Vagina (tissue), 2 donors: ENCODE results near the gene AIMP2. TPM values are rescaled to one million over a fixed set of nuclear protein-coding genes. Genes with fewer than 3 reads are reported as not detected.

Source experiments
- DNase-seq, 2 donors: peaks; one replicate each; pipeline ENCODE4 v3.0.0-alpha.2; 2017; ENCODE audit errors: extremely low spot score in 2 of 2
- H3K27ac ChIP-seq: fragments of 200-600 bp; sonication (generic); one replicate; pipeline ENCODE4 v1.5.1; 2019
- H3K27me3 ChIP-seq: fragments of 200-600 bp; sonication (generic); one replicate; pipeline ENCODE4 v1.5.1; 2019
- H3K36me3 ChIP-seq, 2 donors: fragments of 200-600 bp; sonication (generic); one replicate each; pipeline ENCODE4 v1.5.1; 2017 to 2019
- H3K4me1 ChIP-seq: fragments of 200-600 bp; sonication (generic); one replicate; pipeline ENCODE4 v1.5.1; 2019
- H3K4me3 ChIP-seq, 2 donors: fragments of 200-600 bp; sonication (generic); 1 replicate in 1 of 2; 2 replicates in 1 of 2; pipeline ENCODE4 v1.5.1; 2016 to 2019
- H3K9me3 ChIP-seq: fragments of 200-600 bp; sonication (generic); one replicate; pipeline ENCODE4 v1.5.1; 2019
- POLR2A ChIP-seq, 2 donors: fragments of 450-650 bp; IDR thresholded peaks; one replicate each; pipeline ENCODE4 v1.6.1; 2017; ENCODE audit warnings: antibody characterized with exemption in 2 of 2, mild to moderate bottlenecking in 2 of 2, moderate library complexity in 2 of 2
- POLR2AphosphoS5 ChIP-seq, 2 donors: sonication (generic); formaldehyde crosslinking; IDR thresholded peaks; one replicate each; pipeline ENCODE4 v1.9.0; 2017; ENCODE audit warnings: antibody characterized with exemption in 2 of 2, mild to moderate bottlenecking in 2 of 2, low read depth in 1 of 2; ENCODE audit not compliant: insufficient read depth in 1 of 2
- intact Hi-C: fragments of 100-400 bp; cut with DNase I; formaldehyde crosslinking; loops from one replicate; pipeline ENCODE4 v1.15.1; 2023
- total RNA-seq: library from RNA; depleted of rRNA; stranded (reverse); fragments of >200 nt; gene quantifications from one replicate; pipeline ENCODE4 v1.2.3, GENCODE V29; 2016
- TF ChIP-seq, protein P1 (sequence below), 3 experiments: fragments of 450-650 bp in 2 of 3; fragments of 200-600 bp in 1 of 3; sonication (generic) in 1 of 3; IDR thresholded peaks; one replicate each; pipeline ENCODE4 v1.5.1; 2017 to 2019; ENCODE audit warnings: antibody characterized with exemption in 3 of 3, mild to moderate bottlenecking in 2 of 3, moderate library complexity in 2 of 3

AIMP2 gene
- total RNA-seq, 1 donor from 2014 or later, result 38.1 TPM

DNA sequence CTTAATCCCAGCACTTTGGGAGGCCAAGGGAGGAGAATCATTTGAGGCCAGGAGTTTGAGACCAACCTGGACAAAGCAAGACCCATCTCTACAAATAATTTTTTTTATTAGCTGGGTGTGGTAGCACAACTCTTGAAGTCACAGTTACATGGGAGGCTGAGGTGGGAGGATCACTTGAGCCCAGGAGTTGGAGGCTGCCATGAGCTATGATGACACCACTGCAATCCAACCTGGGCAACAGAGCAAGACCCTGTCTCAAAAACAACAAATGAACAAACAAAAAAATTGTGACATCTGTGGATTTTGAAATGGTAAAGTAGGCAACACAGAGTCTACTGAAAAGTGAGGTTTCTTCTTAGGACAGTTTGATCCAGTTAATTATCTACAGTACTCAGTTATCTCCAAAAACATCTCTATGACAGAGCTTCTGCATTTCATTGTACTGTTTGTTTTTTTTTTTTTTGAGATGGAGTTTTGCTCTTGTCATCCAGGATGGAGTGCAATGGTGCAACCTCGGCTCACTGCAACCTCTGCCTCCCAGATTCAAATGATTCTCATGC lies 18.8 kb downstream of the AIMP2 start:
- TF ChIP-seq POLR2AphosphoS5 (IDR thresholded peaks at IDR 0.05; ENCODE audit: insufficient read depth in 1 of 2, low read depth in 1 of 2), result no peak
- no peak for DNase-seq
- no peak overlapping the region for H3K27ac ChIP-seq
- H3K27me3 ChIP-seq, result no peaks in the 10 kb centered on the region
- H3K9me3 ChIP-seq, result no peaks in the 10 kb centered on the region
- intact Hi-C loops, result no loop called here
- no peak overlapping the region for H3K4me3 ChIP-seq
- H3K4me1 ChIP-seq, result no peaks in the 10 kb centered on the region
- peaks cover 7 to 55% of the 10 kb centered on the region in 2 donors for H3K36me3 ChIP-seq

DNA sequence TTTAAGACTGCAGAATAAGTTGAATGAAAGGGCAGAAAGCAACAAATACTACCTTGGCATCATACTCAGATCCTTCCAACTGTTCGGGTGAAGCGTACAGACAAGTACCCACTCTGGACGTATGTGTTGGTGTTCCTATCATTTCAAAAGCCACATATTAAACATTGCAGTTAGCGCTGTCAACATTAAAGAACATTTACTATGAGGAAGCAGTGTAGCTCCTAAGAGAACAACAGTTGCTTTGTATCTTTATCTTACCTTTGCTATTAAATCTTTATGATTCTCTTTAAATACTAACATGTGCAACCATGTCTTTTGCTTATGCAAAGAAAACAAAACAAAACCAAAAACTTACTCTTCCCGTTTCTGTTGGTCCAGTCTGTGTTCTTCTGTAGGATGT lies 19.5 kb downstream of the AIMP2 start:
- no peak for DNase-seq
- Histone ChIP-seq H3K27me3 (no peaks in the 10 kb centered on the region), H3K4me3 (no peak overlapping the region), H3K9me3 (no peaks in the 10 kb centered on the region), H3K4me1 (no peaks in the 10 kb centered on the region), H3K36me3 (peaks cover under 1 to 53% of the 10 kb centered on the region in 2 donors), H3K27ac (no peak overlapping the region)
- intact Hi-C loops, result no loop called here
- TF ChIP-seq POLR2AphosphoS5 (IDR thresholded peaks at IDR 0.05; ENCODE audit: insufficient read depth in 1 of 2, low read depth in 1 of 2) (no peak), POLR2A (IDR thresholded peaks at IDR 0.05) (no peak)
- TF ChIP-seq, protein P1, sequence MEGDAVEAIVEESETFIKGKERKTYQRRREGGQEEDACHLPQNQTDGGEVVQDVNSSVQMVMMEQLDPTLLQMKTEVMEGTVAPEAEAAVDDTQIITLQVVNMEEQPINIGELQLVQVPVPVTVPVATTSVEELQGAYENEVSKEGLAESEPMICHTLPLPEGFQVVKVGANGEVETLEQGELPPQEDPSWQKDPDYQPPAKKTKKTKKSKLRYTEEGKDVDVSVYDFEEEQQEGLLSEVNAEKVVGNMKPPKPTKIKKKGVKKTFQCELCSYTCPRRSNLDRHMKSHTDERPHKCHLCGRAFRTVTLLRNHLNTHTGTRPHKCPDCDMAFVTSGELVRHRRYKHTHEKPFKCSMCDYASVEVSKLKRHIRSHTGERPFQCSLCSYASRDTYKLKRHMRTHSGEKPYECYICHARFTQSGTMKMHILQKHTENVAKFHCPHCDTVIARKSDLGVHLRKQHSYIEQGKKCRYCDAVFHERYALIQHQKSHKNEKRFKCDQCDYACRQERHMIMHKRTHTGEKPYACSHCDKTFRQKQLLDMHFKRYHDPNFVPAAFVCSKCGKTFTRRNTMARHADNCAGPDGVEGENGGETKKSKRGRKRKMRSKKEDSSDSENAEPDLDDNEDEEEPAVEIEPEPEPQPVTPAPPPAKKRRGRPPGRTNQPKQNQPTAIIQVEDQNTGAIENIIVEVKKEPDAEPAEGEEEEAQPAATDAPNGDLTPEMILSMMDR (IDR thresholded peaks at IDR 0.05), result no peak

DNA sequence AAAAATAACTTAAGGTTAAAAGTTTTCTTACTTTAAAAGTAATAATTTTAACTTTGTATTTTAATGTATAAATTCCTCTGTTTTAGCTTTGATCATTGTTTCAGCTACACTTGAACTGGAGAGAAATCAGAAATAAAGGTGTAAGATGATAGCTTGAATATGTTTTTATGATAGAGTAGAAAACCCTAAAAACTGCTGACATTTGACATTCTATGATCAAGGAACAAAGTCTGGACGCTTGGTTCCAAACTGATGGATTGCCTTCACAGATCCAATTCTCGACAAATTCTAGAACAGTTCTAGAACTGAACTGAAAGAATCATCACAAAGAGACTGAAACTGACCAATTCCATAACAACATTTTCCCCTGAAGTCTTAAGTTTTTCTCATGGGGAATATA lies 21.9 kb downstream of the AIMP2 start, which contains the start of gene ANKRD61:
TSS of gene ANKRD61 (plus strand) at position 389 of the 400 bp plus-strand sequence. CDS start at position 389, 0 bp downstream.
- intact Hi-C loops, result no loop called here

DNA sequence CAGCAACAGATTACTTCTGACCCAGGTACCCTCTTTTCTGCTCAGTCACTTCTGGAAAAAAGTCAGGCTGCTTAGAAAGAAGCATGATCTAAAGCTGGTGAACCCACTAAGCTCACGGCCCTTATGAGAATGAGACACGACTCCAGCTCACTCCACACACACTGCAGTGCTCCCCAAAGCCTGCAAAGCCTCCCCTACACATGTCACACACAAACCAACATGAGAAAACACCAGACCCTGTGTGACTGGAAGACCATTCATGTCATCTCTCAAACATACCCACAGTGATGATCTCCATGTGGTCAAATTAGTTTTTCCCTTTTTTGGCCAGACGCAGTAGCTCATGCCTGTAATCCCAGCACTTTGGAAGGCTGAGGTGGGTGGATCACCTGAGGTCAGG lies 22.5 kb downstream of the AIMP2 start:
- intact Hi-C loops, result no loop called here
- no peak for DNase-seq
- Histone ChIP-seq H3K36me3 (peaks cover 0 to 59% of the 10 kb centered on the region in 2 donors), H3K9me3 (no peaks in the 10 kb centered on the region), H3K27me3 (no peaks in the 10 kb centered on the region), H3K27ac (no peak overlapping the region), H3K4me1 (no peaks in the 10 kb centered on the region), H3K4me3 (no peak overlapping the region)
- TF ChIP-seq, protein P1 (IDR thresholded peaks at IDR 0.05), result no peak
- TF ChIP-seq POLR2A (IDR thresholded peaks at IDR 0.05) (no peak), POLR2AphosphoS5 (IDR thresholded peaks at IDR 0.05; ENCODE audit: insufficient read depth in 1 of 2, low read depth in 1 of 2) (no peak)

More for the DNA sequence above, 21.9 kb downstream of the AIMP2 start, which contains the start of gene ANKRD61:
- no peaks in the 10 kb centered on the region for H3K4me1 ChIP-seq
- no peak within 1 kb of the TSS for H3K27ac ChIP-seq
- H3K36me3 ChIP-seq, result peaks cover 0 to 61% of the 10 kb centered on the region in 2 donors
- no peak for DNase-seq
- no peak for TF ChIP-seq POLR2AphosphoS5 (IDR thresholded peaks at IDR 0.05; ENCODE audit: insufficient read depth in 1 of 2, low read depth in 1 of 2)
- TF ChIP-seq, protein P1 (IDR thresholded peaks at IDR 0.05), result no peak
- TF ChIP-seq POLR2A (IDR thresholded peaks at IDR 0.05), result no peak
- H3K9me3 ChIP-seq, result no peaks in the 10 kb centered on the region
- no peaks in the 10 kb centered on the region for H3K27me3 ChIP-seq
- no peak within 1 kb of the TSS for H3K4me3 ChIP-seq

GRCh38 chr7:6032167-6032566 lies 23.1 kb downstream of the AIMP2 start:
- no peaks in the 10 kb centered on the region for H3K4me1 ChIP-seq
- no peak for TF ChIP-seq POLR2A (IDR thresholded peaks at IDR 0.05)
- TF ChIP-seq POLR2AphosphoS5 (IDR thresholded peaks at IDR 0.05; ENCODE audit: insufficient read depth in 1 of 2, low read depth in 1 of 2), result no peak
- TF ChIP-seq, protein P1 (IDR thresholded peaks at IDR 0.05), result no peak
- H3K27ac ChIP-seq, result no peak overlapping the region
- H3K36me3 ChIP-seq, result peaks cover 0 to 53% of the 10 kb centered on the region in 2 donors
- intact Hi-C loops, result no loop called here
- H3K9me3 ChIP-seq, result no peaks in the 10 kb centered on the region
- DNase-seq, result no peak
- no peak overlapping the region for H3K4me3 ChIP-seq
- H3K27me3 ChIP-seq, result no peaks in the 10 kb centered on the region
